H9 (cell line): ENCODE measurements around the gene SLC47A2. TPM values are rescaled to one million over a fixed set of nuclear protein-coding genes. Genes with fewer than 3 reads are reported as not detected.

ENCODE experiments used
- DNase-seq: peaks from one replicate; pipeline ENCODE4 v3.0.0-alpha.2; 2017
- H2AFZ ChIP-seq: one replicate; pipeline ENCODE4 v1.6.1; 2013; ENCODE audit warnings: mild to moderate bottlenecking, low read length, control low read depth, moderate library complexity
- H2AK5ac ChIP-seq: 2 replicates; pipeline ENCODE4 v1.6.1; 2013; ENCODE audit warnings: low read length, control low read depth, mixed read lengths; ENCODE audit not compliant: insufficient read length
- H2BK120ac ChIP-seq: one replicate; pipeline ENCODE4 v1.6.1; 2013; ENCODE audit warnings: low read depth, mild to moderate bottlenecking, low read length, control low read depth, inconsistent platforms; ENCODE audit not compliant: poor library complexity, severe bottlenecking
- H2BK12ac ChIP-seq: 2 replicates; pipeline ENCODE4 v1.6.1; 2013; ENCODE audit warnings: low read length, control low read depth, mixed read lengths, low read depth; ENCODE audit not compliant: insufficient read length
- H2BK15ac ChIP-seq: 2 replicates; pipeline ENCODE4 v1.6.1; 2013; ENCODE audit warnings: low read depth, low read length, control low read depth
- H2BK20ac ChIP-seq: one replicate; pipeline ENCODE4 v1.6.1; 2013; ENCODE audit warnings: low read depth, mild to moderate bottlenecking, low read length, control low read depth, inconsistent platforms; ENCODE audit not compliant: poor library complexity, severe bottlenecking
- H2BK5ac ChIP-seq: 2 replicates; pipeline ENCODE4 v1.6.1; 2013; ENCODE audit warnings: low read length, control low read depth, mixed read lengths; ENCODE audit not compliant: insufficient read length
- H3K14ac ChIP-seq: 2 replicates; pipeline ENCODE4 v1.6.1; 2013; ENCODE audit warnings: low read length, control low read depth; ENCODE audit not compliant: insufficient read depth
- H3K18ac ChIP-seq: 2 replicates; pipeline ENCODE4 v1.6.1; 2013; ENCODE audit warnings: low read depth, mild to moderate bottlenecking, mixed read lengths, low read length, control low read depth; ENCODE audit not compliant: insufficient read length
- H3K23ac ChIP-seq: 2 replicates; pipeline ENCODE4 v1.6.1; 2013; ENCODE audit warnings: low read length, control low read depth, mixed read lengths, low read depth; ENCODE audit not compliant: insufficient read length
- H3K23me2 ChIP-seq: 2 replicates; pipeline ENCODE4 v1.6.1; 2013; ENCODE audit warnings: low read depth, mild to moderate bottlenecking, mixed read lengths, low read length, control low read depth; ENCODE audit not compliant: insufficient read length, poor library complexity, severe bottlenecking
- H3K27ac ChIP-seq: 2 replicates; pipeline ENCODE4 v1.5.1; 2013; ENCODE audit warnings: low read length, control low read depth, mixed read lengths, low read depth; ENCODE audit not compliant: insufficient read length
- H3K27me3 ChIP-seq: 2 replicates; pipeline ENCODE4 v1.6.1; 2013; ENCODE audit warnings: low read length, control low read depth, inconsistent platforms; ENCODE audit not compliant: insufficient read depth
- H3K4ac ChIP-seq: 2 replicates; pipeline ENCODE4 v1.6.1; 2013; ENCODE audit warnings: low read depth, mild to moderate bottlenecking, control low read depth, inconsistent platforms, low read length, moderate library complexity
- H3K4me1 ChIP-seq: 2 replicates; pipeline ENCODE4 v1.6.1; 2013; ENCODE audit warnings: low read length, control low read depth, inconsistent platforms; ENCODE audit not compliant: insufficient read depth
- H3K4me2 ChIP-seq: 2 replicates; pipeline ENCODE4 v1.6.1; 2013; ENCODE audit warnings: low read length, control low read depth, mixed read lengths; ENCODE audit not compliant: insufficient read length, insufficient read depth
- H3K56ac ChIP-seq: 2 replicates; pipeline ENCODE4 v1.6.1; 2013; ENCODE audit warnings: low read depth, mild to moderate bottlenecking, mixed read lengths, low read length, control low read depth; ENCODE audit not compliant: insufficient read length
- H3K79me1 ChIP-seq: 2 replicates; pipeline ENCODE4 v1.6.1; 2013; ENCODE audit warnings: low read depth, mild to moderate bottlenecking, moderate library complexity, low read length, control low read depth, inconsistent platforms; ENCODE audit not compliant: insufficient read depth, poor library complexity, severe bottlenecking
- H3K79me2 ChIP-seq: 2 replicates; pipeline ENCODE4 v1.6.1; 2013; ENCODE audit warnings: low read length, control low read depth, inconsistent platforms; ENCODE audit not compliant: insufficient read depth
- H3K9ac ChIP-seq: 2 replicates; pipeline ENCODE4 v1.6.1; 2013; ENCODE audit warnings: low read length, control low read depth, mixed read lengths; ENCODE audit not compliant: insufficient read length; ENCODE audit errors: extremely low read depth
- H3K9me3 ChIP-seq: one replicate; pipeline ENCODE4 v1.6.1; 2013; ENCODE audit warnings: low read depth, low read length, inconsistent platforms; ENCODE audit not compliant: control insufficient read depth
- H3T11ph ChIP-seq: one replicate; pipeline ENCODE4 v1.6.1; 2013; ENCODE audit warnings: mild to moderate bottlenecking, low read length, control low read depth, inconsistent platforms
- H4K20me1 ChIP-seq: one replicate; pipeline ENCODE4 v1.6.1; 2013; ENCODE audit not compliant: control insufficient read depth, insufficient read length, insufficient read depth
- H4K5ac ChIP-seq: 2 replicates; pipeline ENCODE4 v1.6.1; 2013; ENCODE audit warnings: low read depth, mild to moderate bottlenecking, mixed read lengths, low read length, control low read depth; ENCODE audit not compliant: insufficient read length
- H4K8ac ChIP-seq: replicated peaks from 2 replicates; pipeline ENCODE4 v1.6.1; 2013; ENCODE audit warnings: low read length, control low read depth, mixed read lengths, low read depth; ENCODE audit not compliant: insufficient read length
- H4K91ac ChIP-seq: 2 replicates; pipeline ENCODE4 v1.6.1; 2013; ENCODE audit warnings: low read depth, mild to moderate bottlenecking, moderate library complexity, mixed read lengths, low read length, control low read depth; ENCODE audit not compliant: insufficient read length
- H3K27ac Mint-ChIP-seq, 3 experiments: 2 replicates in 2 of 3; 3 replicates in 1 of 3; pipeline ENCODE4 v1.8.0; 2020 to 2021; ENCODE audit warnings: mixed read lengths in 3 of 3, mild to moderate bottlenecking in 1 of 3, moderate library complexity in 1 of 3
- H3K27me3 Mint-ChIP-seq: 2 replicates; pipeline ENCODE4 v1.8.0; 2021; ENCODE audit warnings: low read depth, mild to moderate bottlenecking, moderate library complexity, mixed read lengths
- H3K36me3 Mint-ChIP-seq, 3 experiments: 2 replicates in 2 of 3; 3 replicates in 1 of 3; pipeline ENCODE4 v1.8.0; 2020 to 2021; ENCODE audit warnings: low read depth in 3 of 3, mixed read lengths in 3 of 3; ENCODE audit not compliant: insufficient read depth in 1 of 3
- H3K4me1 Mint-ChIP-seq, 2 experiments: 2 replicates each; pipeline ENCODE4 v1.8.0; 2020; ENCODE audit warnings: mixed read lengths in 2 of 2
- H3K4me3 Mint-ChIP-seq, 2 experiments: 2 replicates in 1 of 2; 3 replicates in 1 of 2; pipeline ENCODE4 v1.8.0; 2020 to 2021; ENCODE audit warnings: mild to moderate bottlenecking in 2 of 2, mixed read lengths in 2 of 2, moderate library complexity in 1 of 2
- H3K9me3 Mint-ChIP-seq, 2 experiments: 2 replicates in 1 of 2; 3 replicates in 1 of 2; pipeline ENCODE4 v1.8.0; 2020; ENCODE audit warnings: mild to moderate bottlenecking in 2 of 2, mixed read lengths in 2 of 2, moderate library complexity in 1 of 2
- CTCF ChIP-seq: fragments of 200-600 bp; sonication (generic); conservative IDR thresholded peaks from 3 replicates; pipeline ENCODE4 v1.8.0; 2021; ENCODE audit warnings: antibody characterized with exemption, mild to moderate bottlenecking
- WGBS: extraction: QIAGEN DNeasy Blood & Tissue Kit; methylation state at CpG from one replicate; pipeline ENCODE4 v1.1.7; 2013; ENCODE audit warnings: missing lambda C conversion rate, low lambda C conversion rate, mixed read lengths; ENCODE audit not compliant: insufficient read length; ENCODE audit errors: extremely low coverage; 5-methylcytosine and 5-hydroxymethylcytosine counted together
- total RNA-seq: library from RNA; stranded (reverse); gene quantifications from 2 replicates; pipeline ENCODE4 v1.2.1, GENCODE V29; 2021

Gene SLC47A2
- total RNA-seq, 1 experiment from 2014 or later, result not detected

- no peaks in the 10 kb centered on the region; the same call in 1 of the 2 replicates for H3K27me3 ChIP-seq
- no peak overlapping the region for H3T11ph ChIP-seq
- Mint-ChIP-seq H3K4me3 (no peak overlapping the region), H3K36me3 (no peaks in the 10 kb centered on the region; a peak in 1 of 7 replicates), H3K4me1 (peaks cover 4 to 7% of the 10 kb centered on the region in 2 experiments), H3K27me3 (peaks cover 13% of the 10 kb centered on the region), H3K27ac (peak overlapping the region in 1 of 3 experiments; percentile 70; a peak in 2 of 7 replicates), H3K9me3 (peaks cover 0 to 3% of the 10 kb centered on the region in 2 experiments; a peak in 1 of 5 replicates)
- H3K56ac ChIP-seq, result no peak overlapping the region
- DNase-seq, result no peak
- no peak overlapping the region for H2BK120ac ChIP-seq
- no peak overlapping the region for H3K4ac ChIP-seq
- no peak overlapping the region for H3K9ac ChIP-seq
- no peak overlapping the region for H4K91ac ChIP-seq
- H2AK5ac ChIP-seq, result no peak overlapping the region
- no peaks in the 10 kb centered on the region for H3K79me2 ChIP-seq
- WGBS, result no CpG with 5 or more reads among the region's 14 CpGs
- H3K23ac ChIP-seq, result no peak overlapping the region
- no peak overlapping the region for H2BK15ac ChIP-seq
- no peak overlapping the region for H2AFZ ChIP-seq
- H3K4me1 ChIP-seq, result no peaks in the 10 kb centered on the region
- no peak overlapping the region for H3K18ac ChIP-seq
- H3K27ac ChIP-seq, result no peak overlapping the region
- no peak for TF ChIP-seq CTCF
- no peak overlapping the region for H4K8ac ChIP-seq
- H2BK5ac ChIP-seq, result no peak overlapping the region
- no peak overlapping the region for H2BK12ac ChIP-seq
- H3K23me2 ChIP-seq, result peaks cover 7% of the 10 kb centered on the region
- H3K79me1 ChIP-seq, result no peaks in the 10 kb centered on the region
- H3K4me2 ChIP-seq, result no peak overlapping the region
- no peaks in the 10 kb centered on the region for H4K20me1 ChIP-seq
- H3K14ac ChIP-seq, result no peak overlapping the region
- no peaks in the 10 kb centered on the region for H3K9me3 ChIP-seq
- no peak overlapping the region for H2BK20ac ChIP-seq
- H4K5ac ChIP-seq, result no peak overlapping the region
These were observed 25.6 kb upstream of the SLC47A2 start for GRCh38 chr17:19741832-19742457.
